SK-N-SH (cell line): Measurements from ENCODE around the gene SMPD2. TPM values are rescaled to one million over a fixed set of nuclear protein-coding genes. Genes with fewer than 3 reads are reported as not detected.

Experiments
- CTCF ChIA-PET: fragments of 300-600, 350-600 bp; formaldehyde crosslinking; extraction: SDS; loops from one replicate; lab custom pipeline; 2021; lab: Yijun Ruan, JAX
- POLR2A ChIA-PET: fragments of 350-600 bp; sonication (Branson Sonifier 250); formaldehyde crosslinking; extraction: SDS; loops from one replicate; lab custom pipeline; 2020; ENCODE audit warnings: antibody characterized with exemption, inconsistent platforms; lab: Yijun Ruan, JAX
- DNase-seq: peaks from one replicate; pipeline ENCODE4 v3.0.0; 2012
- H2AFZ ChIP-seq: fragments of 200-600 bp; sonication (generic); 2 replicates; pipeline ENCODE4 v1.8.1; 2016; ENCODE audit warnings: antibody characterized with exemption, mild to moderate bottlenecking, low read depth
- H3F3A ChIP-seq: fragments of 200-600 bp; sonication (generic); replicated peaks from 2 replicates; pipeline ENCODE3; 2016; ENCODE audit warnings: antibody characterized with exemption, mild to moderate bottlenecking; ENCODE audit not compliant: insufficient read depth
- H3K27ac ChIP-seq, 2 experiments: fragments of 200-500 bp in 1 of 2; fragments of 200-600 bp in 1 of 2; sonication (Bioruptor generic) in 1 of 2; sonication (generic), shearing (Covaris generic) in 1 of 2; 2 replicates each; pipeline versions ENCODE4 v1.5.1 to v1.6.1; 2014 to 2016; ENCODE audit warnings: low read depth in 2 of 2, inconsistent platforms in 1 of 2, low read length in 1 of 2, mild to moderate bottlenecking in 1 of 2, mixed read lengths in 1 of 2
- H3K27me3 ChIP-seq: fragments of 200-600 bp; sonication (generic), shearing (Covaris generic); 2 replicates; pipeline ENCODE4 v1.6.1; 2016; ENCODE audit warnings: mixed run types; ENCODE audit not compliant: insufficient read depth
- H3K36me3 ChIP-seq, 2 experiments: fragments of 200-500 bp in 1 of 2; fragments of 200-600 bp in 1 of 2; sonication (Bioruptor generic) in 1 of 2; sonication (generic) in 1 of 2; replicated peaks in 1 of 2; 2 replicates each; pipeline versions ENCODE3 to v1.5.1; 2014 to 2016; ENCODE audit warnings: low read length in 1 of 2, mild to moderate bottlenecking in 1 of 2; ENCODE audit not compliant: insufficient read depth in 2 of 2, control insufficient read depth in 1 of 2
- H3K4me1 ChIP-seq, 2 experiments: fragments of 200-500 bp in 1 of 2; fragments of 200-600 bp in 1 of 2; sonication (Bioruptor generic) in 1 of 2; sonication (generic), shearing (Covaris generic) in 1 of 2; 2 replicates each; pipeline versions ENCODE4 v1.5.1 to v1.6.1; 2014 to 2016; ENCODE audit warnings: low read depth in 1 of 2, low read length in 1 of 2, mixed run types in 1 of 2; ENCODE audit not compliant: insufficient read depth in 2 of 2, control insufficient read depth in 1 of 2
- H3K4me2 ChIP-seq: fragments of 200-600 bp; sonication (generic), shearing (Covaris generic); 2 replicates; pipeline ENCODE4 v1.6.1; 2017; ENCODE audit warnings: mixed run types
- H3K4me3 ChIP-seq, 2 experiments: fragments of 200-500 bp in 1 of 2; fragments of 200-600 bp in 1 of 2; sonication (Bioruptor generic) in 1 of 2; sonication (generic), shearing (Covaris generic) in 1 of 2; 2 replicates each; pipeline versions ENCODE4 v1.5.1 to v1.8.1; 2014 to 2016; ENCODE audit warnings: low read depth in 2 of 2, inconsistent platforms in 1 of 2, low read length in 1 of 2, mild to moderate bottlenecking in 1 of 2, mixed read lengths in 1 of 2, moderate library complexity in 1 of 2
- H3K79me2 ChIP-seq: fragments of 200-600 bp; sonication (generic); 2 replicates; pipeline ENCODE4 v1.8.1; 2017; ENCODE audit warnings: mild to moderate bottlenecking; ENCODE audit not compliant: insufficient read depth
- H3K9ac ChIP-seq: fragments of 200-600 bp; sonication (generic); 2 replicates; pipeline ENCODE4 v1.6.1; 2017; ENCODE audit warnings: mixed run types
- H3K9me2 ChIP-seq: fragments of 200-600 bp; sonication (generic); 2 replicates; pipeline ENCODE4 v1.6.1; 2017; ENCODE audit warnings: mixed run types
- H3K9me3 ChIP-seq: fragments of 200-600 bp; sonication (generic); 2 replicates; pipeline ENCODE4 v1.6.1; 2017; ENCODE audit warnings: mixed run types, mild to moderate bottlenecking, moderate library complexity
- H4K20me1 ChIP-seq: fragments of 200-600 bp; sonication (generic); 2 replicates; pipeline ENCODE4 v1.6.1; 2017; ENCODE audit warnings: mild to moderate bottlenecking, mixed run types; ENCODE audit not compliant: insufficient read depth
- EZH2phosphoT487 ChIP-seq: fragments of 200-600 bp; sonication (generic); IDR thresholded peaks from 2 replicates; pipeline ENCODE4 v1.6.1; 2017; ENCODE audit warnings: low read depth, mixed run types, mild to moderate bottlenecking, antibody characterized with exemption, moderate library complexity, borderline replicate concordance
- WGBS: methylation state at CpG from one replicate; pipeline ENCODE4 v1.1.6; 2017; ENCODE audit warnings: low lambda C conversion rate; 5-methylcytosine and 5-hydroxymethylcytosine counted together
- polyA plus RNA-seq, 3 experiments: library from polyadenylated mRNA; depleted of rRNA; stranded (reverse); fragments of >200 nt; gene quantifications; 2 replicates each; pipeline ENCODE4 v1.2.3, GENCODE V29; 2012
- TF ChIP-seq, protein P1 (sequence below): IDR thresholded peaks from 2 replicates; pipeline ENCODE4 v1.4.0; 2012; ENCODE audit warnings: low read depth, borderline replicate concordance
- TF ChIP-seq, protein P2 (sequence below): IDR thresholded peaks from 2 replicates; pipeline ENCODE4; 2012
- TF ChIP-seq, protein P3 (sequence below): fragments of 200-600 bp; sonication (generic); IDR thresholded peaks from 2 replicates; pipeline ENCODE4 v1.6.1; 2017; ENCODE audit warnings: antibody characterized with exemption, mild to moderate bottlenecking, moderate library complexity

SMPD2 gene
- polyA plus RNA-seq, 1 of the 3 experiments (the other 2 are of a cell fraction): 9.7 TPM

DNA sequence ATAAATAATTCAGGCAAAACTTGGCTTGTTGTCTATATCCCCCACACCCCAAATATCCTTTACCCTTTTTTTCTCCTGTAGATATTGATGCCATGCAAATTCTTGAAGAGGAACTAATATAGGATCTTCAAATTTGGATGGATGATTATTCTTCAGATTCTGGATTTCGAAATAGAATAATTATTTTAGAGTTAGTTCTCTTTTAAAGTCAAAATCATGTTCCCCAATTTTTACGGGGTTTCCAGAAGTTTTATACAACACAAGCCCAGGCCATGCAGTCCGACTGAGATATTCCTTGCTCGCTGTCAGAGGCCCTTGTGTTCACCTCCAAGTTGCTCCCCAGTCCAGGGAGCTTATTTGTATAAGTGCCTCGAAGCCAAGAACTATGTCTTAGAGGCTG, 4.5 kb upstream of the SMPD2 start:
- peaks cover 4% of the 10 kb centered on the region for H3F3A ChIP-seq
- ChIA-PET CTCF (no interaction called here), POLR2A (no interaction called here)
- H4K20me1 ChIP-seq: no peaks in the 10 kb centered on the region
- no peak overlapping the region for H3K9ac ChIP-seq
- H3K27me3 ChIP-seq: no peaks in the 10 kb centered on the region
- H3K4me1 ChIP-seq: peaks cover 0 to 4% of the 10 kb centered on the region in 2 experiments; a peak in 1 of 4 replicates
- no peak for DNase-seq
- no peaks in the 10 kb centered on the region for H3K79me2 ChIP-seq
- TF ChIP-seq, protein P1, sequence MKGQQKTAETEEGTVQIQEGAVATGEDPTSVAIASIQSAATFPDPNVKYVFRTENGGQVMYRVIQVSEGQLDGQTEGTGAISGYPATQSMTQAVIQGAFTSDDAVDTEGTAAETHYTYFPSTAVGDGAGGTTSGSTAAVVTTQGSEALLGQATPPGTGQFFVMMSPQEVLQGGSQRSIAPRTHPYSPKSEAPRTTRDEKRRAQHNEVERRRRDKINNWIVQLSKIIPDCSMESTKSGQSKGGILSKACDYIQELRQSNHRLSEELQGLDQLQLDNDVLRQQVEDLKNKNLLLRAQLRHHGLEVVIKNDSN: no peak
- TF ChIP-seq EZH2phosphoT487: no peak
- no peaks in the 10 kb centered on the region for H3K9me3 ChIP-seq
- H3K4me2 ChIP-seq: no peak overlapping the region
- no peaks in the 10 kb centered on the region for H3K9me2 ChIP-seq
- 92% methylated on average over 5 of the region's 5 CpGs for WGBS
- H3K4me3 ChIP-seq: no peak overlapping the region
- H3K36me3 ChIP-seq: no peaks in the 10 kb centered on the region
- no peak overlapping the region for H2AFZ ChIP-seq
- H3K27ac ChIP-seq: no peak overlapping the region

DNA sequence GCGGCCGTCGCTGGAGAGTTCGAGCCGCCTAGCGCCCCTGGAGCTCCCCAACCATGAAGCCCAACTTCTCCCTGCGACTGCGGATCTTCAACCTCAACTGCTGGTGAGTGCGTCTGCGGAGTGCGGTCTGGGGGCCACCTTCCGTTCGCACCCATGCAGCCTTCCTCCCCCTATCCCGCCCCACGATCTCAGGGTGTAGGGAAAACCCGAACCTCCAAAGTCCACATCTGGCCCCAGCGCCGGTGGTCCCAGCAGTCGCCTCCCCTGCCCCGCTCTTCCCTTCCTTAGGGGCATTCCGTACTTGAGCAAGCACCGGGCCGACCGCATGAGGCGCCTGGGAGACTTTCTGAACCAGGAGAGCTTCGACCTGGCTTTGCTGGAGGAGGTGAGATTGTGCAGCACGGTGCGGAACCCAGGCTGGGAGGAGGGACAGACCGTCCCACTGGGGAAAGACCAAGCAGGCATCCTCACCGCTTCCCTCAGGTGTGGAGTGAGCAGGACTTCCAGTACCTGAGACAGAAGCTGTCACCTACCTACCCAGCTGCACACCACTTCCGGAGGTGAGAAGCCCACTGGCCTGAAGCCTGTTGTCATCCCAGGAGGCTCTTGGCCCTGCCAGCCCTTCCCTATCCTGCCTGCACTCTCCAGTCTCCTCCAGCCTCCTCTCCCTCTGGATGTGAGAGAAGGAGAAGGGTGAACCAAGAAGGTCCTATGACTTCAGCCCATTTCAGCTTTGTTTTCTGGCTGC, 719 bp downstream of the SMPD2 start:
- Histone ChIP-seq H3F3A (peaks cover 4% of the 10 kb centered on the region), H2AFZ (peak overlapping the region; percentile 83), H3K36me3 (peaks cover 0 to 32% of the 10 kb centered on the region in 2 experiments), H3K9me2 (no peaks in the 10 kb centered on the region), H3K9ac (peak overlapping the region; percentile 94), H3K4me1 (peaks cover 0 to 23% of the 10 kb centered on the region in 2 experiments; a peak in 1 of 4 replicates), H3K79me2 (no peaks in the 10 kb centered on the region), H3K4me3 (peak overlapping the region; percentile 88 to 90), H3K4me2 (peak overlapping the region; percentile 92), H3K27ac (peak overlapping the region; percentile 76 to 78), H3K27me3 (no peaks in the 10 kb centered on the region), H4K20me1 (no peaks in the 10 kb centered on the region), H3K9me3 (no peaks in the 10 kb centered on the region)
- ChIA-PET CTCF (interaction anchor here (0.8 to 3.5 kb wide), 12 partner anchors 9 to 347 kb away, joined by 3 to 47 read pairs (median 5); partner anchors contain the start of genes MICAL1, SESN1 and ZBTB24), POLR2A (interaction anchor here (0.6 to 3.9 kb wide), 6 partner anchors 8 to 347 kb away, joined by 3 to 43 read pairs (median 4); partner anchors contain the start of genes CD164 and MICAL1)
- TF ChIP-seq, protein P2, sequence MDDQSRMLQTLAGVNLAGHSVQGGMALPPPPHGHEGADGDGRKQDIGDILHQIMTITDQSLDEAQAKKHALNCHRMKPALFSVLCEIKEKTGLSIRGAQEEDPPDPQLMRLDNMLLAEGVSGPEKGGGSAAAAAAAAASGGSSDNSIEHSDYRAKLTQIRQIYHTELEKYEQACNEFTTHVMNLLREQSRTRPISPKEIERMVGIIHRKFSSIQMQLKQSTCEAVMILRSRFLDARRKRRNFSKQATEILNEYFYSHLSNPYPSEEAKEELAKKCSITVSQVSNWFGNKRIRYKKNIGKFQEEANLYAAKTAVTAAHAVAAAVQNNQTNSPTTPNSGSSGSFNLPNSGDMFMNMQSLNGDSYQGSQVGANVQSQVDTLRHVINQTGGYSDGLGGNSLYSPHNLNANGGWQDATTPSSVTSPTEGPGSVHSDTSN: no peak
- TF ChIP-seq, protein P3, sequence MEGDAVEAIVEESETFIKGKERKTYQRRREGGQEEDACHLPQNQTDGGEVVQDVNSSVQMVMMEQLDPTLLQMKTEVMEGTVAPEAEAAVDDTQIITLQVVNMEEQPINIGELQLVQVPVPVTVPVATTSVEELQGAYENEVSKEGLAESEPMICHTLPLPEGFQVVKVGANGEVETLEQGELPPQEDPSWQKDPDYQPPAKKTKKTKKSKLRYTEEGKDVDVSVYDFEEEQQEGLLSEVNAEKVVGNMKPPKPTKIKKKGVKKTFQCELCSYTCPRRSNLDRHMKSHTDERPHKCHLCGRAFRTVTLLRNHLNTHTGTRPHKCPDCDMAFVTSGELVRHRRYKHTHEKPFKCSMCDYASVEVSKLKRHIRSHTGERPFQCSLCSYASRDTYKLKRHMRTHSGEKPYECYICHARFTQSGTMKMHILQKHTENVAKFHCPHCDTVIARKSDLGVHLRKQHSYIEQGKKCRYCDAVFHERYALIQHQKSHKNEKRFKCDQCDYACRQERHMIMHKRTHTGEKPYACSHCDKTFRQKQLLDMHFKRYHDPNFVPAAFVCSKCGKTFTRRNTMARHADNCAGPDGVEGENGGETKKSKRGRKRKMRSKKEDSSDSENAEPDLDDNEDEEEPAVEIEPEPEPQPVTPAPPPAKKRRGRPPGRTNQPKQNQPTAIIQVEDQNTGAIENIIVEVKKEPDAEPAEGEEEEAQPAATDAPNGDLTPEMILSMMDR: peak; percentile 2; the same call in 1 of the 2 replicates
- WGBS: 13% methylated on average over 5 of the region's 31 CpGs
- peak; percentile 69 for DNase-seq
